Stomach smooth muscle (tissue), 2 donors: ENCODE results near the gene HDAC4.

ENCODE experiments used
- H3K27ac ChIP-seq: one replicate; pipeline ENCODE4 v1.7.0; 2013; ENCODE audit warnings: mild to moderate bottlenecking, low read length, inconsistent platforms
- H3K27me3 ChIP-seq, 2 donors: one replicate each; pipeline ENCODE4 v1.7.0; 2013; ENCODE audit warnings: low read length in 2 of 2; ENCODE audit not compliant: insufficient read depth in 2 of 2, control insufficient read depth in 1 of 2
- H3K36me3 ChIP-seq, 2 donors: one replicate each; pipeline ENCODE4 v1.7.0; 2013; ENCODE audit warnings: low read length in 2 of 2; ENCODE audit not compliant: control insufficient read depth in 2 of 2, insufficient read depth in 2 of 2
- H3K4me1 ChIP-seq: one replicate; pipeline ENCODE4 v1.7.0; 2013; ENCODE audit warnings: low read length; ENCODE audit not compliant: control insufficient read depth, insufficient read depth
- H3K4me3 ChIP-seq, 2 donors: one replicate each; pipeline ENCODE4 v1.7.0; 2013; ENCODE audit warnings: low read length in 2 of 2
- H3K9ac ChIP-seq, 2 donors: one replicate each; pipeline ENCODE4 v1.7.0; 2013; ENCODE audit warnings: low read length in 2 of 2, mild to moderate bottlenecking in 1 of 2
- H3K9me3 ChIP-seq, 2 donors: one replicate each; pipeline ENCODE4 v1.7.0; 2013; ENCODE audit warnings: low read length in 2 of 2; ENCODE audit not compliant: control insufficient read depth in 2 of 2
- donor health status: healthy.
- donor health status: Pancreatic carcinoma.

HDAC4 gene

GRCh38 chr2:239355139-239355538, 45.7 kb downstream of the HDAC4 start:
- H3K27ac ChIP-seq: peak overlapping the region; percentile 85
- peaks cover 0 to 8% of the 10 kb centered on the region in 2 donors for H3K36me3 ChIP-seq
- no peaks in the 10 kb centered on the region for H3K27me3 ChIP-seq
- H3K4me1 ChIP-seq: peaks cover 31% of the 10 kb centered on the region
- peak overlapping the region in 1 of 2 donors; percentile 47 for H3K9ac ChIP-seq
- H3K9me3 ChIP-seq: peaks cover 0 to 7% of the 10 kb centered on the region in 2 donors
- H3K4me3 ChIP-seq: no peak overlapping the region

GRCh38 chr2:239354791-239355136, 46.1 kb downstream of the HDAC4 start:
- H3K9ac ChIP-seq: no peak overlapping the region
- peaks cover 31% of the 10 kb centered on the region for H3K4me1 ChIP-seq
- peak overlapping the region; percentile 85 for H3K27ac ChIP-seq

GRCh38 chr2:239354132-239354790, 46.6 kb downstream of the HDAC4 start:
- no peaks in the 10 kb centered on the region for H3K27me3 ChIP-seq
- peak overlapping the region; percentile 85 for H3K27ac ChIP-seq
- H3K9me3 ChIP-seq: peaks cover 0 to 7% of the 10 kb centered on the region in 2 donors
- no peak overlapping the region for H3K9ac ChIP-seq
- peaks cover 0 to 8% of the 10 kb centered on the region in 2 donors for H3K36me3 ChIP-seq
- H3K4me1 ChIP-seq: peaks cover 33% of the 10 kb centered on the region
- H3K4me3 ChIP-seq: no peak overlapping the region

More at GRCh38 chr2:239354791-239355136, 46.1 kb downstream of the HDAC4 start:
- Histone ChIP-seq H3K4me3 (no peak overlapping the region), H3K27me3 (no peaks in the 10 kb centered on the region), H3K9me3 (peaks cover 0 to 7% of the 10 kb centered on the region in 2 donors), H3K36me3 (peaks cover 0 to 8% of the 10 kb centered on the region in 2 donors)

- Histone ChIP-seq H3K27me3 (no peaks in the 10 kb centered on the region), H3K9ac (no peak overlapping the region), H3K36me3 (peaks cover 0 to 8% of the 10 kb centered on the region in 2 donors), H3K9me3 (peaks cover 0 to 7% of the 10 kb centered on the region in 2 donors), H3K27ac (peak overlapping the region; percentile 85), H3K4me1 (peaks cover 38% of the 10 kb centered on the region), H3K4me3 (no peak overlapping the region)
These were observed 47.1 kb downstream of the HDAC4 start for GRCh38 chr2:239353692-239354091.

- Histone ChIP-seq H3K9me3 (peaks cover 0 to 7% of the 10 kb centered on the region in 2 donors), H3K27ac (peak overlapping the region; percentile 53), H3K9ac (no peak overlapping the region), H3K36me3 (peaks cover 0 to 8% of the 10 kb centered on the region in 2 donors), H3K4me3 (no peak overlapping the region), H3K27me3 (no peaks in the 10 kb centered on the region), H3K4me1 (peaks cover 52% of the 10 kb centered on the region)
These were observed 49.1 kb downstream of the HDAC4 start for GRCh38 chr2:239351687-239352086.

GRCh38 chr2:239349453-239350135, 51.2 kb downstream of the HDAC4 start:
- H3K9me3 ChIP-seq: peaks cover 0 to 6% of the 10 kb centered on the region in 2 donors
- H3K36me3 ChIP-seq: peaks cover 0 to 8% of the 10 kb centered on the region in 2 donors
- H3K9ac ChIP-seq: peak overlapping the region; percentile 16 to 81
- H3K4me3 ChIP-seq: peak overlapping the region in 1 of 2 donors; percentile 29
- peaks cover 44% of the 10 kb centered on the region for H3K4me1 ChIP-seq
- no peaks in the 10 kb centered on the region for H3K27me3 ChIP-seq
- H3K27ac ChIP-seq: peak overlapping the region; percentile 97

GRCh38 chr2:239348563-239349452, 52.0 kb downstream of the HDAC4 start:
- peaks cover 0 to 8% of the 10 kb centered on the region in 2 donors for H3K36me3 ChIP-seq
- peak overlapping the region in 1 of 2 donors; percentile 52 for H3K4me3 ChIP-seq
- H3K27me3 ChIP-seq: no peaks in the 10 kb centered on the region
- H3K4me1 ChIP-seq: peaks cover 47% of the 10 kb centered on the region
- peak overlapping the region; percentile 97 for H3K27ac ChIP-seq
- peak overlapping the region; percentile 16 to 81 for H3K9ac ChIP-seq
- H3K9me3 ChIP-seq: no peaks in the 10 kb centered on the region

- Histone ChIP-seq H3K9ac (peak overlapping the region; percentile 5 to 21), H3K36me3 (peaks cover 0 to 1% of the 10 kb centered on the region in 2 donors), H3K4me1 (peaks cover 43% of the 10 kb centered on the region), H3K27ac (peak overlapping the region; percentile 49), H3K27me3 (no peaks in the 10 kb centered on the region), H3K9me3 (no peaks in the 10 kb centered on the region), H3K4me3 (peak overlapping the region in 1 of 2 donors; percentile 15)
These were observed 54.1 kb downstream of the HDAC4 start for GRCh38 chr2:239346676-239347075.

GRCh38 chr2:239345251-239345650, 55.6 kb downstream of the HDAC4 start:
- Histone ChIP-seq H3K9me3 (no peaks in the 10 kb centered on the region), H3K27me3 (no peaks in the 10 kb centered on the region), H3K36me3 (no peaks in the 10 kb centered on the region), H3K4me3 (no peak overlapping the region), H3K4me1 (peaks cover 45% of the 10 kb centered on the region), H3K27ac (no peak overlapping the region), H3K9ac (no peak overlapping the region)

- Histone ChIP-seq H3K9ac (no peak overlapping the region), H3K9me3 (no peaks in the 10 kb centered on the region), H3K36me3 (no peaks in the 10 kb centered on the region), H3K27ac (no peak overlapping the region), H3K27me3 (no peaks in the 10 kb centered on the region), H3K4me1 (peaks cover 45% of the 10 kb centered on the region), H3K4me3 (no peak overlapping the region)
These were observed 56.0 kb downstream of the HDAC4 start for GRCh38 chr2:239344857-239345216.
